H1 (cell line): ENCODE data around the gene FANK1. TPM values are rescaled to one million over a fixed set of nuclear protein-coding genes. Genes with fewer than 3 reads are reported as not detected.

ENCODE experiments used
- CTCF ChIA-PET: fragments of 300-600 bp; sonication (Branson Sonifier 250); formaldehyde crosslinking; loops from one replicate; lab custom pipeline; 2021; ENCODE audit not compliant: partially characterized antibody; lab: Charles Lee
- POLR2A ChIA-PET: fragments of 300-600 bp; sonication (Branson Sonifier 250); formaldehyde crosslinking; loops from one replicate; lab custom pipeline; 2021; ENCODE audit warnings: inconsistent platforms; ENCODE audit not compliant: partially characterized antibody; lab: Charles Lee
- DNase-seq, 2 experiments: peaks; one replicate each; pipeline versions ENCODE4 v3.0.0 to v3.0.0-alpha.2; 2010 to 2022; ENCODE audit warnings: low spot score in 2 of 2, low read depth in 1 of 2, mixed read lengths in 1 of 2
- FAIRE-seq: peaks from 2 replicates; lab custom pipeline; 2011; peaks lifted over from hg19 to GRCh38; lab: Jason Lieb, UNC
- H2AFZ ChIP-seq: 2 replicates; pipeline ENCODE4 v1.8.1; 2012; ENCODE audit warnings: low read length, inconsistent platforms
- H2AK5ac ChIP-seq: 2 replicates; pipeline ENCODE4 v1.6.1; 2013; ENCODE audit warnings: low read depth, low read length
- H2BK120ac ChIP-seq: replicated peaks from 2 replicates; pipeline ENCODE3; 2013; ENCODE audit warnings: low read depth, low read length, inconsistent platforms
- H2BK12ac ChIP-seq: 2 replicates; pipeline ENCODE4 v1.6.1; 2013; ENCODE audit warnings: low read depth, low read length
- H2BK15ac ChIP-seq: 2 replicates; pipeline ENCODE4 v1.6.1; 2013; ENCODE audit warnings: low read length
- H2BK20ac ChIP-seq: 2 replicates; pipeline ENCODE4 v1.6.1; 2013; ENCODE audit warnings: low read length
- H2BK5ac ChIP-seq: 2 replicates; pipeline ENCODE4 v1.6.1; 2013; ENCODE audit warnings: low read depth, low read length
- H3K14ac ChIP-seq: 2 replicates; pipeline ENCODE4 v1.6.1; 2013; ENCODE audit warnings: inconsistent platforms; ENCODE audit not compliant: insufficient read length
- H3K18ac ChIP-seq: 2 replicates; pipeline ENCODE4 v1.6.1; 2013; ENCODE audit warnings: low read length; ENCODE audit errors: extremely low read depth
- H3K23ac ChIP-seq: 2 replicates; pipeline ENCODE4 v1.6.1; 2013; ENCODE audit warnings: inconsistent platforms; ENCODE audit not compliant: insufficient read length
- H3K23me2 ChIP-seq: 2 replicates; pipeline ENCODE4 v1.6.1; 2013; ENCODE audit warnings: low read depth, low read length
- H3K27ac ChIP-seq: 2 replicates; pipeline ENCODE4 v1.6.1; 2011; ENCODE audit warnings: low read depth, low read length, inconsistent platforms
- H3K27me3 ChIP-seq, 4 experiments: replicated peaks in 1 of 4; 1 replicate in 1 of 4; 2 replicates in 3 of 4; pipeline versions ENCODE4 v1.6.1 to v1.8.1; 2011 to 2013; ENCODE audit warnings: low read length in 3 of 4, mild to moderate bottlenecking in 3 of 4, inconsistent platforms in 2 of 4, mixed read lengths in 2 of 4, moderate library complexity in 1 of 4; ENCODE audit not compliant: control insufficient read depth in 3 of 4, insufficient read depth in 3 of 4; ENCODE audit errors: extremely low read depth in 1 of 4
- H3K36me3 ChIP-seq, 4 experiments: 2 replicates each; pipeline versions ENCODE4 v1.6.1 to v1.8.1; 2011 to 2013; ENCODE audit warnings: mild to moderate bottlenecking in 4 of 4, low read length in 3 of 4, moderate library complexity in 2 of 4, control low read depth in 1 of 4, inconsistent platforms in 1 of 4; ENCODE audit not compliant: insufficient read depth in 4 of 4, control insufficient read depth in 2 of 4
- H3K4ac ChIP-seq: replicated peaks from 2 replicates; pipeline ENCODE3; 2013; ENCODE audit warnings: low read length, low read depth, mixed read lengths, inconsistent platforms; ENCODE audit not compliant: insufficient read length
- H3K4me1 ChIP-seq, 4 experiments: replicated peaks in 1 of 4; 1 replicate in 1 of 4; 2 replicates in 3 of 4; pipeline versions ENCODE4 v1.6.1 to v1.8.1; 2011 to 2013; ENCODE audit warnings: low read length in 3 of 4, inconsistent platforms in 2 of 4, mixed read lengths in 1 of 4; ENCODE audit not compliant: insufficient read depth in 4 of 4, control insufficient read depth in 3 of 4
- H3K4me2 ChIP-seq, 2 experiments: 2 replicates each; pipeline versions ENCODE4 v1.6.1 to v1.8.1; 2011 to 2013; ENCODE audit warnings: low read depth in 2 of 2, low read length in 2 of 2, control low read depth in 1 of 2, inconsistent platforms in 1 of 2, mild to moderate bottlenecking in 1 of 2; ENCODE audit not compliant: insufficient read depth in 1 of 2
- H3K4me3 ChIP-seq, 4 experiments: fragments of 200-600, 300-600 bp in 1 of 4; sonication (generic), shearing (Covaris generic), sonication (Bioruptor Twin) in 1 of 4; 2 replicates each; pipeline versions ENCODE4 v1.5.1 to v1.8.1; 2011 to 2016; ENCODE audit warnings: low read length in 4 of 4, low read depth in 3 of 4, control low read depth in 2 of 4, inconsistent platforms in 2 of 4, mild to moderate bottlenecking in 2 of 4, mixed read lengths in 1 of 4, moderate library complexity in 1 of 4; ENCODE audit not compliant: insufficient read depth in 2 of 4; ENCODE audit errors: extremely low read depth in 1 of 4
- H3K56ac ChIP-seq: replicated peaks from 2 replicates; pipeline ENCODE3; 2013; ENCODE audit warnings: low read depth, mild to moderate bottlenecking, mixed read lengths, low read length, inconsistent platforms; ENCODE audit not compliant: insufficient read length
- H3K79me1 ChIP-seq: 2 replicates; pipeline ENCODE4 v1.6.1; 2013; ENCODE audit warnings: low read depth, low read length, control low read depth
- H3K79me2 ChIP-seq, 2 experiments: 2 replicates each; pipeline versions ENCODE4 v1.6.1 to v1.8.1; 2012 to 2013; ENCODE audit warnings: low read length in 2 of 2, mild to moderate bottlenecking in 2 of 2, inconsistent platforms in 1 of 2; ENCODE audit not compliant: insufficient read depth in 2 of 2, control insufficient read depth in 1 of 2
- H3K9ac ChIP-seq, 4 experiments: replicated peaks in 1 of 4; 1 replicate in 1 of 4; 2 replicates in 3 of 4; pipeline versions ENCODE4 v1.6.1 to v1.8.1; 2011 to 2013; ENCODE audit warnings: low read depth in 3 of 4, low read length in 3 of 4, control low read depth in 2 of 4, mild to moderate bottlenecking in 2 of 4, moderate library complexity in 2 of 4, inconsistent platforms in 1 of 4; ENCODE audit errors: extremely low read depth in 1 of 4
- H3K9me3 ChIP-seq, 2 experiments: 2 replicates each; pipeline versions ENCODE4 v1.6.1 to v1.8.1; 2012 to 2013; ENCODE audit warnings: mild to moderate bottlenecking in 2 of 2, moderate library complexity in 2 of 2, control low read depth in 1 of 2, inconsistent platforms in 1 of 2, low read depth in 1 of 2, low read length in 1 of 2, mixed read lengths in 1 of 2; ENCODE audit not compliant: insufficient read depth in 2 of 2
- H4K20me1 ChIP-seq, 2 experiments: replicated peaks in 1 of 2; 2 replicates each; pipeline versions ENCODE3 to v1.8.1; 2011 to 2013; ENCODE audit warnings: inconsistent platforms in 2 of 2, low read length in 2 of 2, mild to moderate bottlenecking in 1 of 2; ENCODE audit not compliant: insufficient read depth in 2 of 2, control insufficient read depth in 1 of 2
- H4K5ac ChIP-seq: 2 replicates; pipeline ENCODE4 v1.6.1; 2013; ENCODE audit warnings: low read length, low read depth, mixed read lengths, inconsistent platforms; ENCODE audit not compliant: insufficient read length
- H4K8ac ChIP-seq: 2 replicates; pipeline ENCODE4 v1.8.0; 2013; ENCODE audit warnings: mild to moderate bottlenecking, moderate library complexity, low read length, inconsistent platforms; ENCODE audit not compliant: insufficient read depth; ENCODE audit errors: extremely low read depth
- H4K91ac ChIP-seq: replicated peaks from 2 replicates; pipeline ENCODE3; 2013; ENCODE audit warnings: low read length, mixed read lengths, inconsistent platforms; ENCODE audit not compliant: insufficient read length
- WGBS, 2 experiments: shearing (Covaris generic) in 1 of 2; methylation state at CpG; one replicate each; pipeline versions ENCODE4 v1.1.6 to v1.1.7; 2013 to 2015; ENCODE audit warnings: low lambda C conversion rate in 2 of 2, mixed read lengths in 2 of 2, inconsistent platforms in 1 of 2, low coverage in 1 of 2, missing lambda C conversion rate in 1 of 2; ENCODE audit not compliant: insufficient replicate concordance in 2 of 2, insufficient coverage in 1 of 2, insufficient read length in 1 of 2; ENCODE audit errors: extremely low coverage in 1 of 2, missing lambda C conversion rate in 1 of 2; 5-methylcytosine and 5-hydroxymethylcytosine counted together
- polyA plus RNA-seq, 7 experiments: library from polyadenylated mRNA; depleted of rRNA in 3 of 7; stranded (reverse) in 5 of 7; unstranded in 2 of 7; fragments of >200 nt in 5 of 7; fragments of 200-250 nt in 2 of 7; gene quantifications; 1 replicate in 5 of 7; 2 replicates in 1 of 7; 4 replicates in 1 of 7; pipeline versions ENCODE4 v1.2.1 to v1.2.3, GENCODE V29; 2011 to 2013; ENCODE audit warnings: missing spikeins in 2 of 7, mixed read lengths in 2 of 7
- total RNA-seq: library from RNA; stranded (reverse); fragmentation: NEBNext Ultra II Directional; extraction: Animal tissue kit (Norgen Biotek cat#: 25700); gene quantifications from 2 replicates; pipeline ENCODE4 v1.2.1, GENCODE V29; 2021

The FANK1 gene
- total and polyA plus RNA-seq, 2 of the 8 experiments (the other 6 are each of a cell fraction or from before 2014, with no cell fraction given): 1.2 TPM; not detected in 1

- no peaks in the 10 kb centered on the region for H3K36me3 ChIP-seq
- H4K91ac ChIP-seq: no peak overlapping the region
- no peak overlapping the region for H3K23ac ChIP-seq
- ChIA-PET CTCF (interaction anchor here (0.8 to 1.9 kb wide), 6 partner anchors 20 to 145 kb away, joined by 3 to 9 read pairs (median 4); no protein-coding TSS in a partner anchor), POLR2A (no interaction called here)
- H3K56ac ChIP-seq: no peak overlapping the region
- no peak overlapping the region for H2BK120ac ChIP-seq
- no peak overlapping the region for H3K4me2 ChIP-seq
- H3K4ac ChIP-seq: no peak overlapping the region
- no peak overlapping the region for H3K4me3 ChIP-seq
- no peak overlapping the region for H3K18ac ChIP-seq
- H2BK20ac ChIP-seq: no peak overlapping the region
- FAIRE-seq (no peak), DNase-seq (peak; percentile 13 to 55)
- H3K4me1 ChIP-seq: no peaks in the 10 kb centered on the region; a peak in 1 of 7 replicates
- no peak overlapping the region for H2BK5ac ChIP-seq
- no peak overlapping the region for H2AK5ac ChIP-seq
- no peaks in the 10 kb centered on the region for H3K79me2 ChIP-seq
- 76% methylated on average over 9 of the region's 10 CpGs; no CpG with 5 or more reads in 1 of the 2 experiments for WGBS, 2 experiments
- peak overlapping the region; percentile 36 for H2AFZ ChIP-seq
- H2BK12ac ChIP-seq: no peak overlapping the region
- no peak overlapping the region for H4K5ac ChIP-seq
- H4K20me1 ChIP-seq: no peaks in the 10 kb centered on the region
- no peaks in the 10 kb centered on the region for H3K23me2 ChIP-seq
- no peak overlapping the region for H3K9ac ChIP-seq
- H3K9me3 ChIP-seq: no peaks in the 10 kb centered on the region
- no peak overlapping the region for H3K27ac ChIP-seq
- no peak overlapping the region for H4K8ac ChIP-seq
- H3K79me1 ChIP-seq: no peaks in the 10 kb centered on the region
- H3K14ac ChIP-seq: no peak overlapping the region
- 0 out of 2 replicates have a peak overlapping the region, but pooled peaks have one; percentile 14 for H2BK15ac ChIP-seq
- H3K27me3 ChIP-seq: no peaks in the 10 kb centered on the region
Observed at GRCh38 chr10:126013489-126014281, 117.3 kb downstream of the FANK1 start.
